Lower leg skin (tissue), 4 donors: ENCODE measurements around the gene GORASP1. TPM values are rescaled to one million over a fixed set of nuclear protein-coding genes. Genes with fewer than 3 reads are reported as not detected.

ENCODE experiments used
- DNase-seq, 2 donors: peaks; one replicate each; pipeline ENCODE4 v3.0.0-alpha.2; 2019; ENCODE audit warnings: low spot score in 2 of 2
- H3K4me3 ChIP-seq: fragments of 200-600 bp; sonication (generic); 2 replicates; pipeline ENCODE4 v1.5.1; 2017; ENCODE audit warnings: mild to moderate bottlenecking, low read depth; ENCODE audit not compliant: poor library complexity, severe bottlenecking
- POLR2A ChIP-seq, 2 donors: fragments of 450-650 bp; IDR thresholded peaks; one replicate each; pipeline ENCODE4 v1.6.1; 2016 to 2017; ENCODE audit warnings: antibody characterized with exemption in 2 of 2, mild to moderate bottlenecking in 1 of 2, moderate library complexity in 1 of 2
- WGBS, 2 donors: methylation state at CpG; one replicate each; pipeline ENCODE4 v1.1.5; 2018; 5-methylcytosine and 5-hydroxymethylcytosine counted together
- intact Hi-C: fragments of 100-400 bp; cut with DNase I; formaldehyde crosslinking; loops from one replicate; pipeline ENCODE4 v1.15.0; 2023; ENCODE audit warnings: low total_unique reads
- microRNA-seq, 2 donors: library from miRNA; unstranded; fragments of <30 nt; microRNA quantifications; one replicate each; pipeline ENCODE4, GENCODE V29; 2016; ENCODE audit warnings: borderline replicate concordance in 2 of 2, borderline number of aligned reads in 1 of 2
- total RNA-seq, 4 donors: library from RNA; depleted of rRNA; stranded (reverse); fragments of >200 nt; gene quantifications; one replicate each; pipeline ENCODE4 v1.1.0, GENCODE V29; 2016
- TF ChIP-seq, protein P1 (sequence below), 3 donors: fragments of 450-650 bp; IDR thresholded peaks; one replicate each; pipeline ENCODE4 v1.5.1; 2016; ENCODE audit warnings: antibody characterized with exemption in 3 of 3, mild to moderate bottlenecking in 3 of 3, moderate library complexity in 2 of 3

Gene GORASP1
- total RNA-seq, 4 donors from 2014 or later, result 40.1 to 87.4 (median 56.4) TPM

DNA sequence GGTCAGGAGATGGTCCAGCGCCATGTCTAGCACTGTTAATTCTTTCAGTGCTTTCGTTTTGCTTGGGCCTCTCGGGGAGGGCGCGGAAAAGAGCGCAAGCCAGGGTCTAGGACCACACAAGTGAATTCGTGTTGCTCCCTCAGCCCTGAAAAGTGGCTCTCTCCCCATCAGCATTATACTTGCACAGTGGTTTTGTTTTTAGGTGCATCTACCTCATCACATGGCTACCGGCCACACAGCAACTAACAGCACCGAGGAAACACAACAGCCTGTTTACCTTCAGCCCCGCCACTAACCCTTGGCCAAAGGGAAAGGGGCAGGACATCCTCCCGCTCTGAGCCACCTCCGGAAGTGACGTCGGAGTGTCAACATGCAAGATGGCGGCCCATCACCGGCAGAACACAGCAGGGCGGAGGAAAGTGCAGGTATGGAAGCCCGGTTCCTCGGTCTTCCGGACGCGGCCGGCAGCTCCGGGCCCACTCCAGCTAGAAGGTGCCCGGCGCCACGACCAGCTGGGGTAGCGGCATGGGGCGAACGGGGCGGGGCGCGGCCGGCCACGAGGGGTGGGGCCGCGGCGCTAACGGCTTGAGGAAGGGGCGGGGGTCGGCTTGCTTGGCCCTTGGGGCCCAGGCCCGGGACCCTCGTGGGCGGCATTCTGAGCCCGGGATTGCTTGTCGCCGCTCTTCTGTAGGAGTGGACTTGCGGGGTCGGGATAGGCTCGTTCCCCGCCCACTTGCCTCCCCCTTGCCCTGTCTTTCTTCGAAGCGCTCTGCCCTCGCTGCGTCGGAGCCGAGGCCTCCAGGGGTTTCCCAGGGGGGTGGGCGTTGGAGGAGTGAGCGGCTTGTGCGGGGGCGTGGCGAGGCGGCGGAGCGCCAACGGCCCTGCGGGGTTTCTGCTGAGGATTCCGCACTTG, 55.5 kb downstream of the GORASP1 start, which contains the start of the genes SCN11A and WDR48:
TSS of gene SCN11A (minus strand) at position 296 of the 913 bp plus-strand sequence. CDS start 101,582 bp downstream, outside the sequence.
TSS of gene WDR48 (plus strand) at position 368 of the 913 bp plus-strand sequence. CDS start at position 378, 10 bp downstream.
- TF ChIP-seq, protein P1, sequence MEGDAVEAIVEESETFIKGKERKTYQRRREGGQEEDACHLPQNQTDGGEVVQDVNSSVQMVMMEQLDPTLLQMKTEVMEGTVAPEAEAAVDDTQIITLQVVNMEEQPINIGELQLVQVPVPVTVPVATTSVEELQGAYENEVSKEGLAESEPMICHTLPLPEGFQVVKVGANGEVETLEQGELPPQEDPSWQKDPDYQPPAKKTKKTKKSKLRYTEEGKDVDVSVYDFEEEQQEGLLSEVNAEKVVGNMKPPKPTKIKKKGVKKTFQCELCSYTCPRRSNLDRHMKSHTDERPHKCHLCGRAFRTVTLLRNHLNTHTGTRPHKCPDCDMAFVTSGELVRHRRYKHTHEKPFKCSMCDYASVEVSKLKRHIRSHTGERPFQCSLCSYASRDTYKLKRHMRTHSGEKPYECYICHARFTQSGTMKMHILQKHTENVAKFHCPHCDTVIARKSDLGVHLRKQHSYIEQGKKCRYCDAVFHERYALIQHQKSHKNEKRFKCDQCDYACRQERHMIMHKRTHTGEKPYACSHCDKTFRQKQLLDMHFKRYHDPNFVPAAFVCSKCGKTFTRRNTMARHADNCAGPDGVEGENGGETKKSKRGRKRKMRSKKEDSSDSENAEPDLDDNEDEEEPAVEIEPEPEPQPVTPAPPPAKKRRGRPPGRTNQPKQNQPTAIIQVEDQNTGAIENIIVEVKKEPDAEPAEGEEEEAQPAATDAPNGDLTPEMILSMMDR (IDR thresholded peaks at IDR 0.05), result no peak
- peak in 1 of 2 donors; percentile 52 for TF ChIP-seq POLR2A (IDR thresholded peaks at IDR 0.05)
- peak; percentile 93 to 99 for DNase-seq
- H3K4me3 ChIP-seq, result peak within 1 kb of the TSS; percentile 89
- intact Hi-C loops, result no loop called here
- WGBS, 2 donors, result 0 to 1% methylated on average over 40 of the region's 68 CpGs

DNA sequence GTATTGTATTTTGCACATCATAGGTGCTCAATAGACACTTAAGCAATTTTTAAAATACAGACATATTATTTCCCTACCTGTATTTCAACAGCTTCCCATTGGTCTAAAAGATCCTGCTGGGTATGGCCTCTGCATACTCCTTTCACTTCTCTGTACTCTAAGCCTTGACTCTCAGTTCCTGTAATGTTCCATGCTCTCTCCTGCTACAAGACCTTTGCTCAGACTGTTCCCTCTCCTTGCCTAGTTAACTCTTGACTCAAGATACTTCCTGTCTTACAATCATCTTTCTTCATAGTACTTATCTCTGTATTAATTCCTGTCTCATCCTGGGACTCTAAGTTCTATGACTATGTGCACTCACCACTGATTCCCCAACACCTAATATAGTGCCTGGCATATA, 57.4 kb downstream of the GORASP1 start:
- no peak overlapping the region for H3K4me3 ChIP-seq
- intact Hi-C loops, result no loop called here
- TF ChIP-seq, protein P1 (IDR thresholded peaks at IDR 0.05), result no peak
- TF ChIP-seq POLR2A (IDR thresholded peaks at IDR 0.05), result no peak
- DNase-seq, result no peak

Small RNA genes within 50 kb of the gene (microRNA-seq; reads per million reads assigned to microRNA genes)
- gene MIR6822, result 0 reads per million in 2 donors

Other genes with a start within 250 kb of the GORASP1 start
- gene SCN11A, start 55.7 kb downstream of the GORASP1 start, total RNA-seq, result under 1 TPM in 3 of 4 donors, not detected in 1; 0.03 to 0.10 (median 0.04) TPM
- gene WDR48, start 55.6 kb downstream of the GORASP1 start, total RNA-seq, result 10 to 100 TPM; 21.6 to 41.1 (median 28.5) TPM
- 1 to 10 TPM; 2.7 to 5.6 (median 4.9) TPM for gene TTC21A, start 53 bp upstream of the GORASP1 start, total RNA-seq
- 10 to 100 TPM; 63.7 to 97.1 (median 82.2) TPM for gene CSRNP1, start 46.0 kb upstream of the GORASP1 start, total RNA-seq
- gene XIRP1, start 85.0 kb upstream of the GORASP1 start, total RNA-seq, result not detected
- gene CX3CR1, start 172.4 kb upstream of the GORASP1 start, total RNA-seq, result 1 to 10 TPM in 2 of 4 donors, under 1 TPM in 2; 0.23 to 1.5 (median 0.97) TPM
- gene CCR8, start 222.1 kb upstream of the GORASP1 start, total RNA-seq, result not detected